ENCODE measurements around the gene TRABD2B.

DNA sequence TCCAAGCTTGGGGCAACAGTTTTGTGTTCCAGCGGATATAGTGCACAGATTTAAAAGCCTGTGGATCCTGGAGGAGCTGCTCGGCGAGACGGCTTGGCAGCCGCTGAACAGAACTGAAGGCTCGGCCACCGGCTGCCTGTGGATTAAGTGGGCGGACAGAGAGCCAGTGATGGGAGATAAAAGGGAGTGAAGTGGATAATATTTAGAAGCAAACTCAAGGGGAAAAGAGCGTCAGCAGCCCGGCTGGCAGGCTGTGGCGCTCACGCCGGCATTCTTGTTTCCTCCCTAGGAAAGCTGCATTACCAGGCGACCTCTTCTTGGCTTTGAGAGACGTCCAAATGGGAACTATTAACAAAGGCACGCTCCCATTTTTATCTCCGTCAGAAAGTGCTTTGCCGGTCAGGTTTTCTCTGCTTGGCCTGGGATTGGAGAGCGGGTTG is 10.4 kb downstream of the TRABD2B start:
- TF ChIP-seq, protein P1, sequence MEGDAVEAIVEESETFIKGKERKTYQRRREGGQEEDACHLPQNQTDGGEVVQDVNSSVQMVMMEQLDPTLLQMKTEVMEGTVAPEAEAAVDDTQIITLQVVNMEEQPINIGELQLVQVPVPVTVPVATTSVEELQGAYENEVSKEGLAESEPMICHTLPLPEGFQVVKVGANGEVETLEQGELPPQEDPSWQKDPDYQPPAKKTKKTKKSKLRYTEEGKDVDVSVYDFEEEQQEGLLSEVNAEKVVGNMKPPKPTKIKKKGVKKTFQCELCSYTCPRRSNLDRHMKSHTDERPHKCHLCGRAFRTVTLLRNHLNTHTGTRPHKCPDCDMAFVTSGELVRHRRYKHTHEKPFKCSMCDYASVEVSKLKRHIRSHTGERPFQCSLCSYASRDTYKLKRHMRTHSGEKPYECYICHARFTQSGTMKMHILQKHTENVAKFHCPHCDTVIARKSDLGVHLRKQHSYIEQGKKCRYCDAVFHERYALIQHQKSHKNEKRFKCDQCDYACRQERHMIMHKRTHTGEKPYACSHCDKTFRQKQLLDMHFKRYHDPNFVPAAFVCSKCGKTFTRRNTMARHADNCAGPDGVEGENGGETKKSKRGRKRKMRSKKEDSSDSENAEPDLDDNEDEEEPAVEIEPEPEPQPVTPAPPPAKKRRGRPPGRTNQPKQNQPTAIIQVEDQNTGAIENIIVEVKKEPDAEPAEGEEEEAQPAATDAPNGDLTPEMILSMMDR (conservative IDR thresholded peaks at IDR 0.05 in 1 of 2, IDR thresholded peaks at IDR 0.05 in 1 of 2; ENCODE audit: low read depth in 1 of 2, low read length in 2 of 2): no peak
- no peak for TF ChIP-seq EZH2 (IDR thresholded peaks at IDR 0.05; ENCODE audit: low read length, missing control alignments)
